Large intestine (tissue), 3 donors: ENCODE measurements around the gene PTPRN2. TPM values are rescaled to one million over a fixed set of nuclear protein-coding genes. Genes with fewer than 3 reads are reported as not detected.

Experiments
- DNase-seq, 2 donors: peaks; one replicate each; pipeline versions ENCODE4 v3.0.0 to v3.0.0-alpha.2; 2013
- H3K27ac ChIP-seq: one replicate; pipeline ENCODE4 v1.5.1; 2013; ENCODE audit warnings: low read length
- H3K27me3 ChIP-seq: 2 replicates; pipeline ENCODE4 v1.6.1; 2013; ENCODE audit warnings: low read length; ENCODE audit not compliant: control insufficient read depth, insufficient read depth
- H3K36me3 ChIP-seq: 2 replicates; pipeline ENCODE4 v1.6.1; 2013; ENCODE audit warnings: low read length; ENCODE audit not compliant: control insufficient read depth, insufficient read depth
- H3K4me1 ChIP-seq: one replicate; pipeline ENCODE4 v1.6.1; 2013; ENCODE audit warnings: low read length; ENCODE audit not compliant: control insufficient read depth, insufficient read depth
- H3K4me3 ChIP-seq: one replicate; pipeline ENCODE4 v1.5.1; 2013; ENCODE audit warnings: low read length
- H3K9me3 ChIP-seq: one replicate; pipeline ENCODE4 v1.6.1; 2013; ENCODE audit warnings: mild to moderate bottlenecking, low read depth, low read length, moderate library complexity; ENCODE audit not compliant: control insufficient read depth
- WGBS: methylation state at CpG from one replicate; pipeline ENCODE4 v1.1.5; 2013; ENCODE audit warnings: low lambda C conversion rate; ENCODE audit not compliant: insufficient coverage; 5-methylcytosine and 5-hydroxymethylcytosine counted together
- polyA plus RNA-seq: library from polyadenylated mRNA; unstranded; fragments of 120-200 nt; gene quantifications from one replicate; pipeline ENCODE4 v1.2.1, GENCODE V29; 2013

PTPRN2 gene
- polyA plus RNA-seq, 1 donor, result 13.4 TPM

DNA sequence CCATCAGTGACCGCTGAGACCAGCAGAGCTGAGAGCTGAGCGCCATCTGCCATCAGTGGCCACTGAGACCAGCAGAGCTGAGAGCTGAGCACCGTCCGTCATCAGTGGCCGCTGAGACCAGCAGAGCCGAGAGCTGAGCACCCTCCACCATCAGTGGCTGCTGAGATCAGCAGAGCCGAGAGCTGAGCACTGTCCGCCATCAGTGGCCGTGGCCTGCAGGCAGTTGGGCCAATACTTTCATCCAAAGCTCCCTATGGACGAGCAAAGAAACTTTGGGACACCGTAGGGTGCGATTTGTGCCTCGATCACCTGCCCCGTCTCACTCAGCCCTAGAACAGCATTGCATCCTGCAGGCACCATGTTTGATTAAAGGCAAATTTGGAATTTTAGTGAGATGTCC, 985.0 kb downstream of the PTPRN2 start:
- H3K4me1 ChIP-seq, result no peaks in the 10 kb centered on the region
- H3K9me3 ChIP-seq, result no peaks in the 10 kb centered on the region
- H3K36me3 ChIP-seq, result no peaks in the 10 kb centered on the region
- WGBS, result no CpG with 5 or more reads among the region's 14 CpGs
- no peak for DNase-seq
- no peaks in the 10 kb centered on the region for H3K27me3 ChIP-seq
- no peak overlapping the region for H3K4me3 ChIP-seq
- no peak overlapping the region for H3K27ac ChIP-seq

- Histone ChIP-seq H3K27ac (no peak overlapping the region), H3K27me3 (no peaks in the 10 kb centered on the region), H3K4me3 (no peak overlapping the region), H3K9me3 (no peaks in the 10 kb centered on the region), H3K4me1 (no peaks in the 10 kb centered on the region), H3K36me3 (no peaks in the 10 kb centered on the region)
- WGBS, result no CpG with 5 or more reads among the region's 15 CpGs
- DNase-seq, result no peak
These were observed 985.5 kb downstream of the PTPRN2 start for GRCh38 chr7:157602156-157602555.

DNA sequence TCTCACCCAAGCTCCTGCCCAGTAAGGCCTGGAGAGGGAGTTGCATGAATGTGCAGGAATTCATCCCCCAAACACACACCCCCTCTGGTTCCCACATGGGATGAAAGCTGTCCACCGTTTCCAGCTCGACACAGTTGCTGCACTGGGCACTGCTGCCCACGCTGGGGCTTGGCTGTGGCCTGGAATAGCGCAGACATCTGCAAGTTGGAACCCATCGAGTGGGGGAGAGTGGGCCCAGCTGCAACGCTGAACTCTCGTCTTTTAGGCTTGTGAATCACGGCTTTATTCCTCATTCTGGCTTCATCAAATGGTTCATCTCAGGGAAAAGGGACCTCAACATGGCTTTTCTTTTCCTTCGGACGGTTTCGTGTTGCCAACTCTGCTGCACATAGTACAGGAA, 986.1 kb downstream of the PTPRN2 start:
- DNase-seq, result no peak
- H3K27me3 ChIP-seq, result no peaks in the 10 kb centered on the region
- no peak overlapping the region for H3K4me3 ChIP-seq
- no peaks in the 10 kb centered on the region for H3K4me1 ChIP-seq
- no peak overlapping the region for H3K27ac ChIP-seq
- H3K36me3 ChIP-seq, result no peaks in the 10 kb centered on the region
- H3K9me3 ChIP-seq, result no peaks in the 10 kb centered on the region
- 92% methylated on average over 2 of the region's 11 CpGs for WGBS

DNA sequence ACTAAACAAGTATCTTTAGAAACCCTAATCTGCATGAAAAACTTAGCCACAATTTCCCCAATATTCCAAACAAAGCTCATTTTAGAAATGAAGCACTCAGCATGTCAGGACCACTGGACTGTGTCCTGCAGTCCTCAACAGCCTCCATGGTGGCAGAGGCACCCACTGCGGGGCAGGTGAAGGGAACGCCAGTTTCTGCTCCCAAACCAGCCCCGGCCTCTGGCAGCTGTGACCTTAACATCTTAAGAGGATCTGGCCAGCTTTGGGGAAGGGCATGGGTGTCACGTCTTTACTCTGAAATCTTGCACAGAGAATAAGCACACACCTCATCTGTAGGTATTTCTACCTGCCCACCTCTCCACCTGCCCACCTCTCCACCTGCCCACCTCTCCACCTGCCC, 988.1 kb downstream of the PTPRN2 start:
- H3K4me3 ChIP-seq, result no peak overlapping the region
- no peak overlapping the region for H3K27ac ChIP-seq
- H3K4me1 ChIP-seq, result no peaks in the 10 kb centered on the region
- H3K27me3 ChIP-seq, result no peaks in the 10 kb centered on the region
- no peaks in the 10 kb centered on the region for H3K36me3 ChIP-seq
- H3K9me3 ChIP-seq, result no peaks in the 10 kb centered on the region
- DNase-seq, result no peak
- no CpG with 5 or more reads among the region's 4 CpGs for WGBS

DNA sequence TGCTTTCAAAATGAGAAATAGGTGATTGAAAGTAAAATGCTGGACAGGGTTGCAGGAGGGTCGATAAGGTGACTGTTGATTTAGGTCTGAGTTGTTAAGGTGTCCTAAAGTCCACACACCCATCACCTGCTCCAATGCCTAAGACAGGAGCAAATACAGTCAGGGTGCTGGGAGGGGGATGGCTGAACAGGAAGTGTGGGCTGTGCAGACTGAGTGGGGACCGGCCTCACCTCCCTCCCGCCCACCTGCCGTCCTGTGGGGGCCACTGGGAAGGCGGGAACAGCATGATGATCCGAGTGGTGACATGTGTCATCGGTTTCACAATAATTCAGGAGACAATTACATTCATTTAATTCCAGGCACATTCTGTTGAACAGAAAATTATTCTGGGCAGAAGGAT, 990.1 kb downstream of the PTPRN2 start:
- H3K27ac ChIP-seq, result no peak overlapping the region
- H3K4me3 ChIP-seq, result no peak overlapping the region
- no peaks in the 10 kb centered on the region for H3K36me3 ChIP-seq
- DNase-seq, result no peak
- H3K4me1 ChIP-seq, result no peaks in the 10 kb centered on the region
- H3K9me3 ChIP-seq, result no peaks in the 10 kb centered on the region
- WGBS, result no CpG with 5 or more reads among the region's 7 CpGs
- H3K27me3 ChIP-seq, result no peaks in the 10 kb centered on the region

DNA sequence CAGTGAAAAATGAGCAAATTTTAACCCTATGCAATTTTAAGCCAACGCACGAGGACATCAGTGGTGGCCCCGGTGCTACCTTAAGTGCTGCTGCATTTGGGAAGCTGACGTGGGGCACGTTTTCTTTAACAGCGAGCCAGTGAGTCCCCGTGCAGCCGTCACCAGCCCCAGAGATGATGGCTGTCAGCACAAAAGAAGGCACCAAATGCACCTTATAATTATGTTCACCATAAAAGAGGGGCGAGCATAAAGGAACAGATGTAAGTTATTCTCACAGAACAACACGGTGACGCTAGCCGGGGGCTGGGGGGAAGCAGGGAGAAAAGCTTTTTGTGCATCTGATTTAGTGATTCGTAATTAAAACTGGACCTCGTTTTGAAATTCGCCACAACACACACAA, 990.7 kb downstream of the PTPRN2 start:
- Histone ChIP-seq H3K27me3 (no peaks in the 10 kb centered on the region), H3K27ac (no peak overlapping the region), H3K4me1 (no peaks in the 10 kb centered on the region), H3K9me3 (no peaks in the 10 kb centered on the region), H3K4me3 (no peak overlapping the region), H3K36me3 (no peaks in the 10 kb centered on the region)
- WGBS, result 100% methylated on average over 1 of the region's 15 CpGs
- DNase-seq, result no peak

DNA sequence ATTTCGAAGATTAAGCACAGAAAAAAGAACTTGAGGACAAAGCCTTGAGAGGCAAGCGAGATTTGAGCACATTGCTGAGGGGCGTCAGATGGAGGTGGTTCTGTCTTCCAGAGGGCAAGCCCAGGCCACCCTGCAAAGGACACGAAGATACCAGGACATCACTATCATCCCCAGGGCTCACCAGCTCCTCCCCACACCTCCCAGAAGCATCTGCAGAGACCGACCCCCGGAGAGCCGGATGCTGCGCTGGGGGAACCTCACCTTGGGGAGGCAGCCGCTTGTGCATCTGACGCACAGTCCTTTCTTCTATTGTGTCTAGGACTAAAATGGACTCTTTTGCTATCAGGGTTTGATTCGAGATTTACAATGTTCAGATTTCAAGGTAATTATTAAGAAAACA, 991.2 kb downstream of the PTPRN2 start:
- DNase-seq, result no peak
- H3K36me3 ChIP-seq, result no peaks in the 10 kb centered on the region
- no peaks in the 10 kb centered on the region for H3K9me3 ChIP-seq
- no CpG with 5 or more reads among the region's 11 CpGs for WGBS
- H3K4me3 ChIP-seq, result no peak overlapping the region
- H3K27me3 ChIP-seq, result no peaks in the 10 kb centered on the region
- H3K4me1 ChIP-seq, result no peaks in the 10 kb centered on the region
- no peak overlapping the region for H3K27ac ChIP-seq

DNA sequence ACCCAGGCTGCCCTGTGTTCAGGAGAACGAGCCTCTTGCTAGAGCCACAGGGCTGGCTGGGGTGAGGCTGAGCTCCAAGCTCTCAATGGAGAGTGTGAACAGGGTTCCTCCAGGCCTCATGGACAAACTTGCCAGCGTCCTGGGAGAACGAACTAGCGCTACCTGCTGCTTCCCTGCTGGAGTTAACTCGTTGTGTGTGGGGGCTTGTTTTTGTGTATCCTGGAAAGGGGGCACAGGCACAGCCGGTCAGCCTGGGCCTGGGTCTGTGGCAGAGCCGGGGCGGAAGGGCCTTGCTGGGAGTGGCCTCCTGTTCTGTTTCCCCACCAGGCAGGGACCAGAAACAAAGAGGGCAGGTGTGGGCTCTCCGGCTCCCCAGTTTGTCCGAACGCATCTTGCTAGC, 991.6 kb downstream of the PTPRN2 start:
- H3K9me3 ChIP-seq, result no peaks in the 10 kb centered on the region
- WGBS, result no CpG with 5 or more reads among the region's 11 CpGs
- no peaks in the 10 kb centered on the region for H3K36me3 ChIP-seq
- no peaks in the 10 kb centered on the region for H3K27me3 ChIP-seq
- no peaks in the 10 kb centered on the region for H3K4me1 ChIP-seq
- DNase-seq, result no peak
- no peak overlapping the region for H3K27ac ChIP-seq
- H3K4me3 ChIP-seq, result no peak overlapping the region

DNA sequence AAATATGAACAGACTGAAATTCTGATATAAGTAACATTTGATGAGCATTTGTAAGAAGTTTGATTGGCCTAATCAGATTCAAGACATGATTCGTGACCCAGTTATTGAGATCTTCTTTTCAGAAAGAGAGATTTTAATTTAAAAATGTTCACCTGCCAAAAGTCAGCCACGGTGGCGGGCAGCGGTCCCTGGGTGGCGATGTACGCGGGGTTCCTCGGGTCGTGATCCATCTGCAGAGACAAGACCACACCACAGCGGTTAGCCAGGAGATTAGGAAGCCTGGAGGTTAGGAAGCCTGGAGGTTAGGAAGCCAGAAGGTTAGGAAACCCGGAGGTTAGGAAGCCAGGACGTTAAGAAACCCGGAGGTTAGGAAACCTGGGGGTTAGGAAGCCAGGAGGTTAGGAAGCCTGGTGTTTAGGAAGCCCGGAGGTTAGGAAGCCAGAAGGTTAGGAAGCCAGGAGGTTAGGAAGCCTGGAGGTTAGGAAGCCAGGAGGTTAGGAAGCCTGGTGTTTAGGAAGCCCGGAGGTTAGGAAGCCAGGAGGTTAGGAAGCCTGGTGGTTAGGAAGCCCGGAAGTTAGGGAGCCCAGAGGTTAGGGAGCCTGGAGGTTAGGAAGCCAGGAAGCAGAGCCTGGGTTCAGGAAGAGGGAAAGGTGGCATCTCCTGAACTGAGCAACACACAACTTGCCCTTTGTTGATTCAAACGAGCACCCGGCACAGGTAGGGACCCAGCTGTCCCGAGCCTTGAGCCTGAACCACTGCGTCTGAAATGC, 992.4 kb downstream of the PTPRN2 start:
- no peak for DNase-seq

GRCh38 chr7:157594306-157594705, 993.3 kb downstream of the PTPRN2 start:
- H3K27me3 ChIP-seq, result no peaks in the 10 kb centered on the region
- no peak for DNase-seq
- no peaks in the 10 kb centered on the region for H3K4me1 ChIP-seq
- no peaks in the 10 kb centered on the region for H3K36me3 ChIP-seq
- no CpG with 5 or more reads among the region's 26 CpGs for WGBS
- H3K4me3 ChIP-seq, result no peak overlapping the region
- H3K27ac ChIP-seq, result no peak overlapping the region
- H3K9me3 ChIP-seq, result no peaks in the 10 kb centered on the region

More for the DNA sequence above, 992.4 kb downstream of the PTPRN2 start:
- no peaks in the 10 kb centered on the region for H3K9me3 ChIP-seq
- no peak overlapping the region for H3K27ac ChIP-seq
- 87% methylated on average over 3 of the region's 20 CpGs for WGBS
- no peaks in the 10 kb centered on the region for H3K27me3 ChIP-seq
- no peaks in the 10 kb centered on the region for H3K36me3 ChIP-seq
- H3K4me1 ChIP-seq, result no peaks in the 10 kb centered on the region
- H3K4me3 ChIP-seq, result no peak overlapping the region

DNA sequence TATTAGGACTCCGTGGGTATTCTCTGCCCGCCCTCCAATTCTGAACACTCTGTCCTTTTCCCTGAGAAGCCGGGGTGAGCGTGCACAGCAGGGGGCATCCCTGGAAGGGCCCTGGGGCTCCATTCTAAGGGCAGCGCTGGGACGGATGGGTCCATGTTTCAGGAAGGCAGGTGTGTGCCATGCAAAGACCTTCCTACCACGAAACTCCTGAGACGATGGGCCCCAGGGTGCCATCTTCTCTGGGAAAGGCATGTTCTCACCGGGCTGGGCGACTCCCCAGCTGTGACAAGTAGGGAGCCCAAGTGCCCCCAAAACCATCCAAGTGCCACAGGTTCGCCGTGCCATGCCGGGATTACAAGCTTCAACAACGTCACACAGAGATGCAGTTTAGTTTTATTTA, 994.1 kb downstream of the PTPRN2 start:
- DNase-seq, result no peak
- no peak overlapping the region for H3K27ac ChIP-seq
- no peak overlapping the region for H3K4me3 ChIP-seq
- no peaks in the 10 kb centered on the region for H3K9me3 ChIP-seq
- no peaks in the 10 kb centered on the region for H3K27me3 ChIP-seq
- no CpG with 5 or more reads among the region's 14 CpGs for WGBS
- H3K36me3 ChIP-seq, result no peaks in the 10 kb centered on the region
- H3K4me1 ChIP-seq, result no peaks in the 10 kb centered on the region
